Ishikawa (cell line): ENCODE measurements around the gene NEK10.
A peak's percentile ranks its signal among the peaks of the same experiment; 100 is the strongest.

Experiments used
- CEBPB ChIP-seq: IDR thresholded peaks from 2 replicates; pipeline ENCODE4 v1.6.1; 2012
- EGR1 ChIP-seq: IDR thresholded peaks from 2 replicates; pipeline ENCODE4 v1.6.1; 2012
- EP300 ChIP-seq: IDR thresholded peaks from 2 replicates; pipeline ENCODE4 v1.6.1; 2012; ENCODE audit warnings: borderline replicate concordance
- MAX ChIP-seq: IDR thresholded peaks from 2 replicates; pipeline ENCODE4 v1.6.1; 2012
- NFIC ChIP-seq: IDR thresholded peaks from 2 replicates; pipeline ENCODE4 v1.6.1; 2012
- RAD21 ChIP-seq: IDR thresholded peaks from 2 replicates; pipeline ENCODE4 v1.6.1; 2012; ENCODE audit warnings: low read depth
- REST ChIP-seq: IDR thresholded peaks from 2 replicates; pipeline ENCODE4 v1.6.1; 2012; ENCODE audit warnings: low read depth, mild to moderate bottlenecking
- TAF1 ChIP-seq: IDR thresholded peaks from 2 replicates; pipeline ENCODE4 v1.6.1; 2012; ENCODE audit warnings: low read depth, mild to moderate bottlenecking
- TEAD4 ChIP-seq: IDR thresholded peaks from 2 replicates; pipeline ENCODE4 v1.6.1; 2012
- USF1 ChIP-seq: IDR thresholded peaks from 2 replicates; pipeline ENCODE4 v1.6.1; 2012
- YY1 ChIP-seq: IDR thresholded peaks from 2 replicates; pipeline ENCODE4 v1.6.1; 2012; ENCODE audit warnings: low read depth

GRCh38 chr3:27134171-27134796 lies 234.9 kb downstream of the NEK10 start:
- TF ChIP-seq CEBPB (no peak), MAX (no peak), RAD21 (peak; percentile 89), YY1 (no peak), EGR1 (no peak), TEAD4 (no peak), EP300 (no peak), TAF1 (no peak), USF1 (no peak), NFIC (no peak), REST (no peak)
